Dedifferentiated amniotic fluid mesenchymal stem cell (primary cell): ENCODE results near the gene DOK4.
A peak's percentile ranks its signal among the peaks of the same experiment; 100 is the strongest.

ENCODE experiments used
- DNase-seq: peaks from one replicate; pipeline ENCODE4 v3.0.0-alpha.2; 2016; ENCODE audit errors: extremely low spot score

The DOK4 gene

DNA sequence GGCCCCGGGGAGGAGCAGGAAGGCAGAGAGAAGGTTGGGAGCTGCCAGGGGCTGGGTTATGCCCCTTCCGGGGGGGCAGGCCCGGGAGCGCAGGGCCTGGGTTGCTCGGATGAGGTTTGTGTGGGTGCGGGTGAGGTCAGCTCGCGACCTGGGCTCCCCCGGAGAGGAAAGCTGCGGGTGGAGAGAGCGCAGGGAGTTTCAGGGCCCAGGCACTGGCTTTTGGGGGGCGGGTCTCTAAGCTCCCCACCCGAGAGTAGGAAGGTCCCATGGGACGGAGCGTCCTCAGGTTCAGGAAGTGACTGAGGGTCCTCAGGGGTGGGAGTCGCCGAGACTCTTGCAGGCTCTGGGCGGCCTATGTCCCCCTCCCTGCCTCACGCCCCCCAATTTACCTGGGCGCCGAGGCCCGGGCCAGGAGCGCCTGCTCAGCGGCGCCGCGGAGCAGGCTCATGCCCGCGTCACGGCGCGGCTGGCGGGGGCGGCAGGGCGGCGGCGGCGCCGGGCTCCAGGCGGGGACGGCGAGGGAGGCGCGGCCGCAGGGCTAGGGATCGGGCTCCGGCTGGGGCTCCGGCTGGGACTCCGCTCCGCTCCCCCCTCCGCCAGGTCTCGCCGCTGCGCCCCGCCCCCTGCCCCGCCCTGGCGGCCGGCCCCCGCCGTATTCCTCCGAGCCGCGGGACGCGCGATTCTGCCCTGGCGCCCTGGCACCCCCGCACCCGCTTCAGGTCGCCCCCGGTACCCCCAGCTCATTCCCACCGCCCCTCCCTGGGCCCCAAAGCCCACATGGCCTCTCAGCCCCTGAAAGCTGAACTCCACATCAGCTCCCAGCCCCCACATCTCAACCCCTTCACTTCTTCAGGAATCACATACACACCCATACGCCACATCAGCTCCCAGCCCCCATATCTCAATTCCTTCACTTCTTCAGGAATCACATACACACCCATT is at the start of gene DOK4:
Gene DOK4 (minus strand): TSS at position 578 of the 942 bp plus-strand sequence. CDS start 6,986 bp downstream, outside the sequence.
- peak; percentile 58 for DNase-seq

DNA sequence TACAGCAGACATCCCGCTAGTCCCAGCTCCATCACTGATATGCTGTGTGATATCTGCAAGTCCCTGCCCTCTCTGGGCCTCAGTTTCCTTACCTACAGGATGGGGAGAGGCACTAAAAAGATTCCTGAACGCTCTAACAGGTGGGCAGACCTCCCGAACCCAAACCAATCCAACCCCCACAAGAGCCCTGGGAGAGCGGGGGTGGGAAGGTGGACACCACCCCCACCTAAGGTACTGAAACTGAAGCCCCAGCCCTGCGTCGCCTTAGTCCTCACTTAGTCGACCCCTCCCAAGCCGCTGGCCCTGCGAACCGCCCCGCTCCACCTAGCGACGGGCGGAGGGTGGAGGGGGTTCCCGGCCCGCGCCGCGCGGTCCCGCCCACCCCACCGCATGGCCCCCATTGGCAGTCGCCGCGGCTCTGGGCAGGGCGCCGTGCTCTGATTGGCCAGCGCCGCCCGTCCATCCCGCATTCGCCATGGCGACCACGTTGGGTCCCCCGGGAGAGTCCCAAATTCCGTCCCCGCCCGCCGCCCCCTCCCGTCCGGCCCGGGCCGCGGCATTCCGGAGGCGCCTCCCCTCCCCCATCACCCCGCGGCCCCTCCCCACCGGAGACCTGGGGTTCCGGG is 49.5 kb upstream of the DOK4 start:
- peak; percentile 76 for DNase-seq

DNA sequence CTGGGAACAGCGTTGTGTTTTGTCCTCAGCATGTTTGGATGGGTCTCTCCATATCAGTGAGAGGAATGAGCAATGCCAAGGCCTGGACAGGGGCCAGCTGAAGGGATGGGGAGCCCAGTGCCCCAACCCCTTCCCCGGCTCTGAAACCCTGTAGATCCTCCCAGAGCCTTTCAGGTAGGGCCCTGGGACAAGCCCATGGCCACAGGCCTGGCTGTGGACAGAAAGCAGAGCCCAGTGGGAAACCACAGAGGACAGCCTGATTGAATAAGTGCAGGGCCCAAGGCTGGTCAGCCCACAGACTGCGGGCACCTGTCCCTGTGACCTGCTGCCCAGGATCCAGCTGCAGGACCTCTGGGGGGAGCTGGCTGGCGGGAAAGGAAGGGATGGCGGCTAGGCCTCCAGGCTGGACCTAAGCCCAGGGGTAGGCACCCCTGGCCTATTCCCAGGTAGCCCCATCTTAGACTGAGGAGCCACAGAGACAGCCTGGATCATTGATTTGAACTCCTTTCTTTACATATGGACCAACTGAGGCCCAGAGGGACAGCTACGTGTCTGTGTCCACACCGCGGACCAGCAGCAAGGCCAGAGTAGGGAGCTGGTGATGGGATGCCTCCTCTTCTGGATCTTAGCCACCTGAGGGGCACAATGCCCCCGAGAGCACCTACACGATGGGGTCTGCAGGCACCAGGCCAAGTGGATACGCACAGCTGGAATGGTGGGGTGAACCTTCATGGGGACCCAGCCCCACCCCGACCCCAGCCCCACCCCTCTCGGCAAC is 48.8 kb upstream of the DOK4 start:
- no peak for DNase-seq

DNA sequence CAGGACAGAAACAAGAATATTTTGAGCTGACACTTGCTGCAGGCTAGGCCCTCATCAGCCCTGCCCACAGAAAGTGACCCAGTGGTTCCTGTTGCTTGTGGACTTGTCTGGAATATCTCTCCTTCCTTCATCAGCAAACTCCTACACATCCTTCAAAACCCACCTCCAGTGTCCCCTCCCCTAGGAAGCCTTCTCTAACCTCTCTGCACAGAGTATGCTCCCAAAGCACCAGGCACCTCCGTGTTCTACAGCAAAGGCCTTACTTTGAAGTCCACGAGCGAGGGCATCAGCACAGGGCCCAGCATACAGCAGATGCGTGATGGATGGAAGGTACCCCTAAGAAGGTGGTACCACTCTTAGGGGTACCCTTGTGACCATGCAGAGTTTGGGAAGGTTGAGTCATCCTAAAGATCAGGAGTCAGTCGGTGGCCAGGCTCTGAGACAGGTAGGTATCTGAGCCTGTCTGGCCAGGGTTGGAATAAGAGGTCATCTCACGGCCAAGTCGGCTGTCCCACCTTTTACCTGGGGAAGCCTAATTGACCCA is 48.1 kb upstream of the DOK4 start:
- DNase-seq = no peak

DNA sequence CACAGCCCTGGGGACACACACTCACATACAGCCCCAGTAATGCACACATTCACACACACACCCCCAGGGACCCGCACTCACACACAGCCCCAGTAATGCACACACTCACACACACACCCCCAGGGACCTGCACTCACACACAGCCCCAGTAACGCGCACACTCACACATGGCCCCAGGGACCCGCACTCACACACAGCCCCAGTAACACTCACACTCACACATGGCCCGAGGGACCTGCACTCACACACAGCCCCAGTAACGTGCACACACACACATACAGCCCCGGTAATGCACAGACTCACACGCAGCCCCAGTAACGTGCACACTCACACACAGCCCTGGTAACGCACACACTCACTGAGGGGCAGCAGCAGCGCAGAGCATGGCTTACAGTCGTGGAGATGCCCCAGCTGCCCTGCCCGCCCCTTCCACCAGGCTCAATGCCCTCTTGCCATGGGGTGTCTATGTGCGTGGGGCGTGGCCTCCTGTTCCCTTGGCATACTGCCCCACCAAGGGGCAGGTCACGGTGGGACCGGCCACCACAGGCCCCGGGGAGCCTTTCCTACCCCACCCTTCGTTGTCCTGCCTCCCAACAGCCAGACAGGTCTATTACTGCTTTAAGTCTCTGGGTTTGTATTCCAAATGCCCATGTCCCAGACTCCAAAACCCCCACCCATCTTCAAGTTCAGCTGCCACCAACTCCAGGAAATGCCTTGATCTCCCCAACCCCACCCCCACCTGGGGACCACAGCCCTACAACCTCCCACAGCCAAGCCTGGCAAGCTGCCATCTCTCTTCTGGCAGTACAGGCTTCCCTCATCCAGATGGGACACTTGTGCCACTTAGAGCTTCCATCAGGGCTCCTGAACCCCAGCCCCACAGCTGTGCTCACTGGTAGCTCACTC is 47.4 kb upstream of the DOK4 start:
- no peak for DNase-seq

DNA sequence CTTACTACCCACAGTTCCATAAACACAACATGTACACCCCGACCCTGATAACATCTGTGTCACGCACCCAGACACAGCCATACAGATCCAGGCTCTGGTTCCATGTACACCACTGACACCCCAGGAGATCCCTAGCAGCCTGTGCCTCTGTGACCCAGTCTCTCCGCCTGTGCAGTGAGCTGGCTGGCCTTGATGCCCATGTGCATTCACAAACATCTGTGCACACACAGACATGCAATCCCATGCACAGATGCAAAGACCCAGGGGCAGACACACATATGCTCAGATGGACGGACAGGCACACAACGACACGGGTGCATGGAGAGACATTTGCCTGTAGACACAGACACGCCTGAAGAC is 46.0 kb upstream of the DOK4 start:
- DNase-seq = no peak

DNA sequence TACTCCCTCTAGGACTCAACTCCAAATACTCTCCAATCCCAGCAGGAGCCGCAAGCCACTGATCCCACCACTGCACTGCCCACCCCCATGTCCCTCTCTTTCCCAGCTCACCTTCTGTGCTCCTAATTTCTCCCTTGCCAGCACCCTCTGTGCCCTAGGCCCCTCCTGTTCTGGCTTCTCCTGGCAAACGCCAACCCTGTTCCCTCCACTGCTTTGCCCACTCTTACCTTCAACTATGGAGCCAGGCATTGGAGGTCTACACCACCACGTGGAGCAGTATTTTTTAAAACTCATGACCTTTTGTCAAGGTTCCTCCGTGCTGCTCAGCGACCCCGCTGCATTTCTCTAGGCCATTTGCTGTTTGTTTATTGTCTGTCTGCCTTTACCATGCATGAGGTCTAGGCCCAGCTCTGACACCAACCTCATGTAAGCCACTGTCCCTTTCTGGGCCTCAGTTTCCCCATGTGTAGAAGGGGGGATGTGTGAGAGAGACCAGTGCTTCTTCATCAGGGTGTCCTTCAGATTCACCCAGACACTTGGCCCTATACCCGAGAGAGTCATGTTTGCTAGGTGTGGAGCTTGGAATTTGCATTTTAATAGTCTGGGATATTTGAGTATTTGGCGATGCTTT is 45.5 kb upstream of the DOK4 start:
- DNase-seq = no peak

DNA sequence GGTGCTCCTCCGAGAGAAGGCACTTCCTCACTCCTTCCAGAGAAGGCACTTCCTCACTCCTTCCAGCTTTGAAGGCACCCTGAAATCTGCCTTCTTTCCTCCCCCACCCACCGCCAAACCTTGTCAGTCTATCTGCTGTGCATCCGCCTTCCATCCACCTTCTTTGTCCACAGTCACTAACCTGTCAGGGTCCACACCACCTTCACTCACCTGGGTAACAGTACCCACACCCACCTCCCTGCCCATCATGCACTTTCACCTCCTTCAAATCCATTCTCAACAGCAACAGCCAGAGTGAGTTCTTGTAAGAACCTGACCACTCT is 44.9 kb upstream of the DOK4 start:
- DNase-seq = no peak

DNA sequence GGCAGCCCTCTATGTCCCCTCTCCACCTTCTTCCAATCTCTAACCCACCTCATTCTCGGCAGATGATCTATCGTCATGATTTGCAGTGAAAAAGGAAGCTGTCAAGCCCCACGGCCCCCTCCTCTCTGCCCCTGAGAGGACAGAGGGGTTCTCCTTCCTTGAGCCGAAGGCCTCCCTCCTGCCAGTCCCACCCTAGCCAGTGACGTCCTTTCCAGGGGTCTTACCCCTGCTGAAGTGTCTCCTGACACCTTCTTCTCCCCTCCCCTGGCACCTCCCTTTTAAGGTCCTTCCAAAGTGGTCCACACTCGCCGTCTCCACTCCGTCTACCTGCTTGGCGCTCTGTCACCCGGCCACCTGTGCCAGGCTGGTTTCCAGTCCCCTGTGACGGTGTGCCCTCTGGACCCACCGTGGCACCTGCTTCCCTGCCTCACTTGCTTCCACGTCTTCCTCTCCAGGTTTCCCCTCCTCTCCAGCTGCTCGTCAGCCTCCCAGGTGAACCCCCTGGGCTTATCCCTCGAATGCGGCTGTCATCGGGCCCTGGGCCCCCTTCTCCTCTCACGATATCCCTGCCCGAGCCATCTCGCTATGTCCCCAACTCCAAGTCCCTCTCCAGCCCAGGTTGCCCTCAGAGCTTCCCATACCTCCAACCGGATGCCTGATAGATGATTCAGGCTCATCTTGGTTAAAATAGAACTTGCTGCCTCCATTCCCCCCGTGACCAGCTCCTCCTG is 44.4 kb upstream of the DOK4 start:
- DNase-seq = no peak

DNA sequence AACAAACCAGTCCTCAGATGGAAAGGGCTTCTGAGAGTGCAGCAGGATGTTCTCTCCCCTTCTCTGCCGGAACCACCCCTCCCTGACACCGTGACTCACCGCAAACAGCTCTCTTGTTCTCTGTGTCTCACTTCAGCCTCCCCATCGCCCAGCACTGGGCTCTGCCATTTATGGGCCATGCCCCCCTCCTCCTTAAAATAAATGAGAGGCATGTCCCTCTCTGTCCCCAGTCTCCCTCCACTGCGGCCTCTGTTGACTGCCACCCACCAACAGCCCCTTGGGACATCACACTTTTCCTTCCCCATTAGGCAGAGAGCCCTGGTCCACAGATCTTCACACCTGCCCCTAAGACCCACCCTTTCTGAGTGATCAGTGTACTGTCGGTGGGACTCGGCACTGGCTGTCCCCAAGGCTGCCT is 43.8 kb upstream of the DOK4 start:
- DNase-seq = no peak

DNA sequence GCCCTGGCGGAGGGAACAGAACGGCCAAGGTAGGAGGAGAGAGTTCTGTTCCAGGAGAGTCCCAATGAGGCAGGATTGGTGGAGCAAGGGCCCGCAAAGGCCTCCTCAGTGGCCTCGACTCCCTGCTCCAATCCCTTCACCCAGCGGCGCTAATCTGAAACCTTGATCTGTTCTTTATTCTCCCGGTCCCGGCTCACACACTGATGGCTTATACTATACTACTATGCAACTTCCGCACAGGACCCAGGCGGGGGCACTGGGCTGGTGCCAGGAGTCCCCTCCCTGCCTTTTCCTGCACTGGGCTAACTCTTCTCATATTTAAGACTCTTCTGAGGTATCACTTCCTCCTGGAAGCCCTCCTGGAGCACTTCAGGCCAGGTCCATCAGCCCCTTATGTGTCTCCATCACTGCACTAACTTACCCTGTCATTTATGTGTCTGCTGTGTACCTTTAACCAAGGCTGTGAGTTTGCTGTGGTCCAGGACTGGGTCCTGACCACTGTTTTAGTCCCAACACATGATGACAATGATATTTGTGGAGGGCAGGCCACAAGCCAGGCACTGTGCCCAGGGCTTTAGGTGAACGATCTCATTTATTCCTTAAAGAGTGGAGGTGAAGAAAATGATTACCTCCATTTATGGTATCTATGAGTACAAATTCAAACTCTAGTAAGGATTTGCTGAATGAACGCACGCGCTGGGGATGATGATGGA is 43.3 kb upstream of the DOK4 start:
- no peak for DNase-seq

DNA sequence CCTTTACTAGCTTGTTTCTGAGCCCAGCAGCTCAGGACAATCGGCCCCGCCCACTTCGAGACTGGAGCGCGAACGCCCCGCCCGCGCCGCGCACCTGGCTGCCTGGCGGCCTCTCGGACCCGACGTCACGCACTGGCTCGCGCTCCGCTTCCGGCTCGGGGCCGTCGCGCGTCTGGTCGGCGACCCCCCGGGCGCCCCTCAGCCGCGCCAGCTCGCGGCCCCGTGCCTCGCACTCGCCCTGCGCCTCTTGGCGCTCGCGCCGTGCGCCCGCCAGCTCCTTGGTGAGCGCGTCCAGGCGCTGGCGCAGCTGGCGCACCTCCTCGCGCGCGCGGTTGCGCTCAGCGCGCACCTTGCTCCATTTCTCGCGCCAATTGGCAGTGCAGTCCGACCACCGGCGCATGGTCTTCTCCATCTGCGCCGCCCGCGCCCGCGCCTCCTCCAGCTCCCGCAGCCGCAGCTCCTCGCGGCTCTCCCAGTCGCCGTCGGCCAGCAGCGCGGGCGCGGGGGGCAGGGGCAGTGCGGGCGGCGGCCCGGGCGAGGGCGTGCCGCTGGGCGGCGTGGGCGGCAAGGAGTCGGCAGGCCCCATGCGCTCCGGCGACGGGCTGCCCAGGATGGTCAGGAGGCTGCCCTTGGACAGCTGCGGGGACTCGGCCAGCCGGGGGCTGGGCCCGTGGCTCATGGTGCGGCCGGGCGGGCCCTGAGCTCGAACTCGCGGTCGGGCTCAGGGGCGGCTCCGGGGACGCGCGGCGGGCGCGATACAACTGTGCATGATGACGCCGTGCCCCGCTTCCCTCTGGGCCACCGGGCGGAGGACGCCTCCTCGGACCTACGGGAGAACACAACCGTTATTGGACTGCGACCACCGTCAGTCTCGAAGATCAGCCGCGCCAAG is 42.5 kb upstream of the DOK4 start:
- no peak for DNase-seq

DNA sequence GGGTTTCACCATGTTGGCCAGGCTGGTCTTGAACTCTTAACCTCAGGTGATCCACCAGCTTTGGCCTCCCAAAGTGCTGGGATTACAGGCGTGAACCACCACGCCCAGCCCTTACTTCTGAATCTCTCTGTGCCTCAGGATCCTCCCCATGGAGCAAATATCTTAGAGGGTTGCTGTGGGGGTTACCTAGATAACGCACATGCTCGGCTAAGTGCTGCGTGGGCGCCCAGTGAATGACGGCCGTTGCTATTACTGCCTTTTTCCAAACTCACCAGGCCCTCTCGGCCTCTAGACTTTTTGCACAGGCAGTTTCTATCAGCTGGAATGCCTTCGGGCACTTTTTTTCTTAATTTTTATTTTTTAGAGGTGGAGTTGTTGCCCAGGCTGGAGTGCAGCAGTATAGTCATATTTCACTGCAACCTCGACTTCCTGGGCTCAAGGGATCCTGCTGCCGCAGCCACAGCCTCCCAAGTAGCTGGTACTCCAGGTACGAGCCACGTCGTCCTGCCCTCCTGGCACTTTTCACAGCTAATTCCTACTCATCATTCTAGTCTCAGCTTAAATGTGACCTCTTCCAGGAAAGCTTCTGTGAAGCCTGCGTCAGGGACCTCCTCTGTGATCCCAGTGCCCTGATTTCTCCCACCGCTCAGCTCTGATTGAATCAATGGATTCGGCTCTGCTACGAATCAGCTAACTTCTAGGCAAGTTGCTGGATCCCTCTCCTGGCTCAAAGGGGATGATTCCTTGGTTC is 41.5 kb upstream of the DOK4 start:
- DNase-seq = no peak

DNA sequence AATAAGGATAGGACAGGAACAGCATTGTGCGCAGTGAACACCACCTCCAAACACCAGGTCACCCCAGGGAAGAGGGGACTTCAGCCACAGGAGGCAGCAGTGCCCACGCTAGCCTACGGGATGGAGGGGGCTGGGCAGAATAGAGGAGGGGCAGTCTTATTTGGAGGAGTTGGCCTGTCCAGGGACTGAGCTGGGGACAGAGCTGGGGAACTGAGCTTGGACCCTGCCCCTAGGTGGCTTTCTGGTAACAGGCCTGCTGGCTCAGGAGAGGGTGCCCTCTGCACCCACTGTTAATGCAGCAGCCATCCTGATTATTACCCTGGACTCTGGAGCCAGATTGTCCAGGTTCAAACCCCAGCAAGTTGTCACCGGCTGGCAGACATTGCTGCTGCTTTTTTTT is 40.7 kb upstream of the DOK4 start:
- no peak for DNase-seq

DNA sequence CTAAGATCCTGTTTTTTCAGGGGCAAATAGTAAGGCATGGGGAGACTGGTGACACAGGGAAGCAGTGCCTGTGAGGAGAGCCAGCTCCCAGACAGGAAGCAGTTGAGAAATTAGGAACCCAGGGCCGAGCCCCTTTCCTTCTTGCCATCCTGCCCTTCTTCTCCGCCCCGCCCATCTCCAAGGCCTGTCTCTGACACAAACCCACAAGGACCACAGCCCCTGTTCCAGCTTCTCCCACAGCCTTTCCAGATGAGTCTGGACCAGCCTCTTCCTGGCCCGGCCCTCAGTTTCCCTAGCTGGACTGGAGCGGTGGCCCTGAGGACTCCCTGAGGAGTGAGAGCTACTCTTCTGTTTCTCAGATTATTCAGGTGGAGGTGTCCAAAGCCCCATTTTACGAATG is 40.2 kb upstream of the DOK4 start:
- no peak for DNase-seq

DNA sequence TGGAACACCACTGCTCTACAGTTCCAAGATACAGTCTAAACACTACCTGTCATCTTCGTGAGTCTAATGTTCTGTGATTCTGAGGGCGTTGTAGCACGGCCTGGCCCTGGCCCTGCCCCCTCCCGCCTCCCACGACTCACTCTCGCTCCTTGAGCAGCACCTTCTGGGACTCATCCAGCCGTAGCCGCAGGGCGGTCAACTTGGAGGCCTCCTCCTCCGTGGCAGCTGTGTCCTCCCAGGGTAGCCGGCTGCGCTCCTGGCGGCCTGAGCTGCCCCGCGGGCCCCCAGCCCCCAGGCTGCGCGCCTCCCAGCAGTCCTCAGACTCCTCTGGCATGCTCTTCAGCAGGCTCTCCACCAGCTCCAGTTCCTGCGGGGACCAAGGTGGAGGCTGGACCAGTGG is 39.5 kb upstream of the DOK4 start:
- DNase-seq = no peak

DNA sequence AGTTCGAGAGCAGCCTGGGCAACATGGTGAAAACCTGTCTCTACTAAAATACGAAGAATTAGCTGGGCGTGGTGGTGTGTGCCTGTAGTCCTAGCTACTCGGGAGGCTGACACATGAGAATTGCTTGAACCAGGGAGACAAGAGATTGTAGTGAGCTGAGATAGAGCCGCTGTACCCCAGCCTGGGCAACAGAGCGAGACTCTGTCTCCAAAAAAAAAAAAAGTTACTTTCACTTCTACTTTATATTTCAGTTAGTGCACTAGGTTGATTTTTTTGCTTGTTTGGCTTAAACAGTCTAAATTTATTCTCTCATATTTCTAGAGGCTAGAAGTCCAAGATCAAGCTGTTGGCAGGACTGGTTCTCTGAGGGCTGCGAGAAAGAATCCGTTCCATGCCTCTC is 36.7 kb upstream of the DOK4 start:
- no peak for DNase-seq
